Cerebellar nuclear complex (tissue), 1 donor: ENCODE data around the gene IL31RA.

Experiments used
- DNase-seq, 2 experiments: peaks; one replicate each; lab custom pipeline; 2025; lab: John Stamatoyannopoulos, UW

Gene IL31RA

GRCh38 chr5:55903121-55903701 lies 52.1 kb downstream of the IL31RA start:
- DNase-seq = no peak

- no peak for DNase-seq
Measured at GRCh38 chr5:55904152-55904551, 53.0 kb downstream of the IL31RA start.

- DNase-seq = no peak
Measured at GRCh38 chr5:55905251-55905650, 54.1 kb downstream of the IL31RA start.

DNA sequence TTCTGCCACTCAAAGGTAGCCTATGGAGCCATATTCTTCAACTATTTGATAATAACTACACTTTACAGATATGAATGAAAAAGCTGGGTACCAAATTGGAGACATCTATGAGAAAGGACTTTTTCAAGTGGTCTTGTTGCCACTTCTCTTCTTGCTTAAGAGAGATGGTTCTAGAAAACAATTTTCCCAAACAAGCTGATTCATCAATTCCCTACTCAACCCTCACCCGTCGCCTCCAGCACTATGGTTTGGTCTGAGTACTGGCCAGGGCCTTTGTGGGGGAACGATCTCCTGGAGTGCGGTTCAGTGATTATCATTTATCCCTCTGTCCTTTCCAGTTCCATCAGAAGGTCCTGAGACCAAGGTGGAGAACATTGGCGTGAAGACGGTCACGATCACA lies 56.8 kb downstream of the IL31RA start:
- DNase-seq = no peak

- DNase-seq = no peak
Measured at GRCh38 chr5:55908804-55909203, 57.6 kb downstream of the IL31RA start.

- DNase-seq = no peak
Measured at GRCh38 chr5:55911784-55912653, 60.9 kb downstream of the IL31RA start.

DNA sequence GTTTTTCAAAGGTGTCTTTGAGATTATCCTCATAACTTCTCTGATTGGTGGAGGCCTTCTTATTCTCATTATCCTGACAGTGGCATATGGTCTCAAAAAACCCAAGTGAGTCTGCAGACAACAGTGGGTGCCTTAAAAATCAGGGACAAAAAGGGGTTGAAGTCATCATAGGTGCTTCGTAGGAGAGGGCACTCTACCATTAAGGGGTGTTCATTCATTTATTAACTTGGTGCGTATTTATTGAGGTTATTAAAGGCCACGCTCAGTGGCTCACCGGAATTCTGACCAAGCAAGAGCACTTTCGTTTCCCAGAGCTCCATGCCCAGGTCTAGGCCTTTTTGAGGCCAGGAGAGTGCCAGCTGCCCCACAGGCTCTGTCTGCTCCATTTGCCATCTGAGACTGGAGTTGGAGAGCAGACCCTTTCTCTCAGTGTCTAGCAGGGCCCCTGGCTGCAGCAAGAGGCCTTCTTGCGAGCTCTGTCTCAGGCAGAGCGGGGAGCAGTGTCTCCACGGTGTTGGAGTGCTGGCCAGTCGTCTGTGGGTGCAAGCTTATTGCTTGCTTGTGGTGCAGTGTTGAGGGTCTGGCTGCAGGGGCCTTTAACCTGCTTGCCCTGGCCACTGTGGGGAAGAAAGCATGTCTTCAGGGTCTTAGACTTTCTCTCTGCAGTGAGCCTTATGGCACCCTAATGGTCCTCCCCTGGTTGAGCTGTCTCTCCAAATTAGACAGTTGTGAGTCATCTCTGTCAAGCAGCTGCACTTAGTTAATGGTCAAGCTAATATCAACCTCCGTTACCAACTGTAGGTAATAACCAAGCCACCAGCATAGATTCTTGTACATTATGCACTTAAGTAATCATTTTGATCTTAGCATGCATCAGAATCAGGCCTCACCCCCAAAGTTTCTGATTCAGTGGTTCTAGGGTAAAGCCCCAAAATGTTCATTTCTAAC lies 62.6 kb downstream of the IL31RA start:
- no peak for DNase-seq

DNA sequence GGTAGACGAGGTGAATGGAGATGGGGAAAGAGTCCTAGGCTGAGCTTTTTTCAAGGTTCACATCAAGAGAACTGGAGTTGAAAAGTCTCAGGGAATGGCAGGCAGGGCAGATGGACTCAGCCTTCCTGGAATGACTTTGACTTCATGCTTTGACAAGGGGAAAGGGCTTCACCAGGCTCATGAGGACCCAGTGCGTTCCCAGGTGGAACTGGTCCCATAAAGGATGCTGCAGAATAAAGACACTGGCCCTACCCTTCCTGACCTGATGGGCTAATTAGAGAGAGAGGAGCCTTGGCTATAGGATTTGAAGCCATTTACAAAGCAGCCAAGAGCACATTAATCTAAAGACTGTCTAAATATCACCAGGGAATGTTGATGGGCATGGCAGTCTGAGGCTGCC lies 63.8 kb downstream of the IL31RA start:
- no peak for DNase-seq

DNA sequence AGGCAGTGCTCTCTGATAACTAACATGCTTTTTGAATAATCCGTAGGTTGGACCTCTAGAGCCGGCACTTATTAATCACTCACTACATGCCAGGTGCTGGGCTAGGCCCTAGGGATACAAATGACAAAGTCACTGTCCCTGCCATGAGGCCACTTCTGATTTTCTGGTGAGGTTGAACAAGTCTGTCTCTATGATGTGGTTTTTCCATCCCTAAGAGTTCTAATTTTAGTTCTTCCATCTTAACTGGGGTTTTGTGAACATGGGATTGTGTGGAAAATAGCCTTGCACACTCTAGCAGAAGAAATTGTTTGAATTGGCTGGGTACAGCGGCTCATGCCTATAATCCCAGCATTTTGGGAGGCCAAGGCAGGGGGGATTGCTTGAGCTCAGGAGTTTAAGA lies 64.6 kb downstream of the IL31RA start:
- DNase-seq = no peak

DNA sequence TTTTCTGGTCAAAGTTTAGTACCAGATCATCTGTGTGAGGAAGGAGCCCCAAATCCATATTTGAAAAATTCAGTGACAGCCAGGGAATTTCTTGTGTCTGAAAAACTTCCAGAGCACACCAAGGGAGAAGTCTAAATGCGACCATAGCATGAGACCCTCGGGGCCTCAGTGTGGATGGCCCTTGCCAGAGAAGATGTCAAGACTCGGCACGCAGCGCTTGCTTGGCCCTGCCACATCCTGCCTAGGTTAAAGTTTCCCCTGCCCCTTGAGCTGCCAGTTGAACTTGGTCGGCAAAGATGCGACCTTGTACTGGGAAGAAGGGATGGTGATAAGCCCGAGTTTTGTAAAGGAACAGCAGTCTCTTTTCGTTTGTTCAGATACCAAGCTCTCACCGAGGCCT lies 65.8 kb downstream of the IL31RA start:
- DNase-seq = no peak

DNA sequence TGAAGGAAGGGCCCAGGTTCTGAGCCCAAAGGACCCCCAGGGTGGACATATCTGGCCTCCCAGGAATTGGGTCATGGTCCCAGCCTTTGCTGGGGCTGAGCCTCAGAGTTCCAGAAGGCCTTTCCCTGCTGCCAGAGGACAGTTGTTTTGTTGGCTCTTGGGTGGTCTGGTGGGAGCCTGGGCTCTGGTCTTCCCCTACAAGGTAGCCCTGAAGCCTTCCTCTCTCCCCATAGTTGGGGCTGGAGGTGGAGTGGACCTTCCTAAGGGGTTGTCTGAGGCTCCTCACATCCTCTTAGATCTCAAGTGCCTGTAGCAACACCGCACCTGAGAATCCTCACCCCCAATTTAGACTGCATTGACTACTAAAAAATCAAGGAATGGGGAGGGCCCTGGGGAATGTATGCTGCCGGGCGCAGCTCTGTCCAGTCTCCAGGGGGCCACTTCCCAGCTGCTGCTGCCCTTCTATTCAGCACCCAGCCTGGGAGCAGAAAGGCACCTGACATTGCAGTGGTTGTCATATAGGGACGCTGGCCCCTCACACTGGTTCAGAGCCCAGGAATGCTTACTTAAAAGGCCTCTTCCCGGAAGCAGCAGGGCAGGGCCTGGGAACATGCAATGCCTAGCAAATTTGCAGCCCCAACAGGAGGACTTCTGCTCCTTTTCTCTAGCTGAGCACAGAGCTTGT lies 66.4 kb downstream of the IL31RA start:
- DNase-seq = no peak

DNA sequence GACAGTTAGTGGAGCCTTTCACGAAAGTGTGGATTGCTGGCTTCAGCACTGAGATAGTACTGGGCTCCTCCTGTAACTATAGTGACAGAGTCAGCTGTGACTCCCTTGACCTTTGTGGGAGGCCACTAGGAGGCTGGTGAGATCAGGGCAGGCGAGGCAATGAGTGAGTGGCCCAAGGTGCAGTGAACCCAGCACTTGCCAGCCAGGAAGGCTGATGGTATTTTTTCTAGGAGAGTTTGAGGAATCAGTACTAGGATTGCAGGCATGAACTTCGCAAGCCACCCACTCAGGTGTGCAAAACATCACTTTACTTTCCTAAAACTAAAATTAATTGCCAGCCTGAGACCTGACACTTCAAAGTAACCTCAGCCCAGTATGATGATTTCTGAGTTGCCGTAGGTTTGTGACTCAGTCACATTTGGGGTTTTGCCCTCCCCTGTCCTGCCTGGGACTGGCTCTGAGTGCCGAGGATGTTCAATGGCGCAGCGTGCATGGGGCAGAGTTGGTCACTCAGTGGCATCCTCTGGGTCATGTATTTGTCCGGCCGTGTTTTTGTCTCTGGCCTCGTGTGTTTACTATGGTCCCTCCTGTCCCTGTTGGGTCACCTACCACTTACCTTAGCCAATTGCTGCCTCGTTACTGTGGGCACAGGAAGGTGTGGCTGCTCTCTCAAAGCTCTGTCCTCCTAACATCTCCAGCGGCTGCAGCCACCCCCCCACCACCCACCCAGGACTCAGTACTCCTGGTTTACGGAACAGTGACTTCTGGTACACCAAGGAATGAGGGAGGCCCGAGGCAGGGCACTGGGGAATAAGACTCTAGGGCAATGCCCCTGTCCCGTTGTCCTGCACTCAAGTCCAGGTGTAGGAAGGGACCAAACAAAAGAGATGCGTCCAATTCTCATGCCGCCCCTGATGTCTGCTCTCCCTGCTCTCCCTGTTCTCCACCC lies 67.2 kb downstream of the IL31RA start:
- no peak for DNase-seq

GRCh38 chr5:55919625-55920024 lies 68.5 kb downstream of the IL31RA start:
- no peak for DNase-seq

DNA sequence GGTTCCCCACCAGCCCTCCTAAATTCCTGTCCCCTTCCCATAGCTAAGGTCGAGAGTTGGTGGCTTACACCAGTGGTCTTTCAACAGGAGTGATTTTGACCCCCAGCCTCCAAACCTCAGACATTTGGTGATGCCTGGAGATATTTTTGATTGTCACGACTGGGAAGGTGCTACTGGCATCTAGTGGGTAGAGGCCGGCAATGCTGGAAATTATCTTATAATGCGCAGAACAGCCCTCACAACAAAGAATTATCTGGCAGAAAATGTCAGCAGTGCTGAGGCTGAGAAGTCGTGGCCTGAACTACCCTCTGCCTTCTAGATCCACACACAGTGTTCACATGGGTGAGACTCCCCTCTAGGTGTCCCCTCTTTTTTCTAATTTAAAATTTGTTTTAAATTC lies 69.6 kb downstream of the IL31RA start:
- no peak for DNase-seq

GRCh38 chr5:55921617-55922016 lies 70.5 kb downstream of the IL31RA start:
- no peak for DNase-seq

- DNase-seq = no peak
Measured at GRCh38 chr5:55923177-55923771, 72.1 kb downstream of the IL31RA start.

DNA sequence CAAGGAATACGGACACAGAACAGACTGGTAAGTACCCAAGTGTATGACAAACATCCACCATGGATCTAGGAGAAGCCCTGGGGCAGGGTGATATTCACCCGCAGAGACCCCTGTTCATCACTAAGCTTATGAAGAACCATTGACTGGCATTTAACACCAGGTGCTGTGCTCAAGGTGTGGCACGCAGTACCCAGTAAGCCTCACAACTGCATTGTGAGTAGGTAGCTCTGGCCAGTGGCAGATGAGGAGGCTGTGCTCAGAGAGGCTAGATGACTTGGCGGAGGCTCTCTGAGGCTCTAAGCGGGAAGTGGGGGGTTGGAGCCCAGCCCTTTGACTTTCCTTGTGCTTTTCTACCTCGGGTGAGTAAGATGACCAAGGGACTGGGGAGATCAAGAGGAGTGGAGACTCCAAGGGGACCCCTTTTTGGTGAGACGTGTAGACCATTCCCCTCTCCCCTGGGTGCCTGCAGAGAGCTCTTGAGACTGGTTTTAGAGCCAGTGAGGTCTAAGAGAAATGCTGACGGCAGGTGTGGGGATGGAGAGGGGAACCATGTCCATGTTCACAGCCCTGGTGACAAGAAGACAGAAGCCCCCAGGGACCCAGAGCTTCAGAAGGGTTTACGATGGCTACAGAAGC lies 72.8 kb downstream of the IL31RA start:
- DNase-seq = no peak

GRCh38 chr5:55924744-55925143 lies 73.6 kb downstream of the IL31RA start:
- no peak for DNase-seq

- no peak for DNase-seq
Measured at GRCh38 chr5:55925181-55925580, 74.0 kb downstream of the IL31RA start.

DNA sequence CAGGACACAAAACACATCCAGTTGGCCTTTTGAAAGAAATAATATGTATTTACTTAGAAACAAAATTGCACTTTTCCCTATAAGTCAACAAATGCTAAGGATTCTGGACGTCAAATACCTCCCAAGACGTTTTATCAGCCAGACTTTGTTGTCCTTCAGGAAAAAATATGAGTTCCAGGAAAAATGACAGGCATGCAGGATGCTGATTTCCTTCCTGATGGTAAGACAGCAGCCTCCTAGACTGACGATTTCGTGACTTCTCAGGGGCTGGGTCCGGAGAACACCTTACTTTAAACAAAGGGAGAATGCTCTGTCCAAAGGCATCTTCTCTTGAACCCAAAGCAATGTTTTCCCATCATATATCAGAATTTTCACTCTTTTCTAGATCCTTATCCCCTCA lies 74.6 kb downstream of the IL31RA start:
- DNase-seq = no peak
